Adrenal gland (tissue), 12 donors: ENCODE results near the gene SPNS3. TPM values are rescaled to one million over a fixed set of nuclear protein-coding genes. Genes with fewer than 3 reads are reported as not detected.

Experiments used
- DNase-seq, 7 donors: peaks; one replicate each; pipeline ENCODE4 v3.0.0-alpha.2; 2019 to 2020
- H3K27ac ChIP-seq, 5 donors: fragments of 200-600 bp; sonication (generic) in 4 of 5; 1 replicate in 3 of 5; 2 replicates in 2 of 5; pipeline versions ENCODE4 v1.5.1 to v1.8.0; 2016 to 2020; ENCODE audit warnings: mild to moderate bottlenecking in 1 of 5
- H3K27me3 ChIP-seq: fragments of 200-600 bp; 2 replicates; pipeline ENCODE4 v1.8.0; 2021
- H3K36me3 ChIP-seq, 2 donors: fragments of 200-600 bp; replicated peaks in 1 of 2; 1 replicate in 1 of 2; 2 replicates in 1 of 2; pipeline versions ENCODE4 v1.5.1 to v1.8.0; 2018 to 2022
- H3K4me1 ChIP-seq, 2 donors: fragments of 200-600 bp; replicated peaks in 1 of 2; 1 replicate in 1 of 2; 2 replicates in 1 of 2; pipeline versions ENCODE4 v1.5.1 to v1.8.0; 2018 to 2021
- H3K4me3 ChIP-seq, 4 donors: fragments of 200-600 bp; sonication (generic) in 3 of 4; one replicate each; pipeline ENCODE4 v1.5.1; 2016 to 2018
- H3K9me3 ChIP-seq, 3 donors: fragments of 200-600 bp; sonication (generic) in 1 of 3; replicated peaks in 1 of 3; 1 replicate in 2 of 3; 2 replicates in 1 of 3; pipeline versions ENCODE4 v1.5.1 to v1.8.0; 2016 to 2021
- POLR2A ChIP-seq, 2 donors: fragments of 450-650 bp; IDR thresholded peaks; one replicate each; pipeline ENCODE4 v1.6.1; 2017; ENCODE audit warnings: antibody characterized with exemption in 2 of 2, mild to moderate bottlenecking in 2 of 2, moderate library complexity in 1 of 2
- WGBS, 4 donors: extraction: QIAGEN DNeasy Blood & Tissue Kit in 2 of 4; methylation state at CpG; one replicate each; pipeline versions ENCODE4 v1.1.5 to v1.1.7; 2013 to 2017; 5-methylcytosine and 5-hydroxymethylcytosine counted together
- intact Hi-C, 2 donors: fragments of 100-400 bp; cut with DNase I; formaldehyde crosslinking; loops; one replicate each; pipeline versions ENCODE4 v1.14.1 to v1.15.0; 2022 to 2023
- polyA plus RNA-seq, 3 donors: library from polyadenylated mRNA; stranded (reverse); fragments of 200-250 nt in 2 of 3; fragments of 350-450 nt in 1 of 3; fragmentation: Illumina TruSeq in 1 of 3; extraction: RNeasy Lipid Tissue Mini Kit (QIAGEN cat#74804) in 1 of 3; gene quantifications; one replicate each; pipeline ENCODE4 v1.2.3, GENCODE V29; 2013 to 2014
- total RNA-seq, 9 donors: library from RNA; depleted of rRNA in 4 of 9; stranded (reverse); fragments of >200 nt in 4 of 9; fragments of 120-200 nt in 1 of 9; fragmentation: NEBNext Ultra II Directional in 1 of 9; extraction: Animal tissue kit (Norgen Biotek cat#: 25700) in 1 of 9; gene quantifications; one replicate each; pipeline versions ENCODE4 v1.1.0 to v1.2.4, GENCODE V29; 2013 to 2023
- TF ChIP-seq, protein P1 (sequence below), 6 experiments: fragments of 450-650 bp in 4 of 6; fragments of 200-600 bp in 2 of 6; sonication (generic) in 1 of 6; IDR thresholded peaks; 1 replicate in 5 of 6; 2 replicates in 1 of 6; pipeline versions ENCODE4 v1.5.1 to v1.8.0; 2016 to 2021; ENCODE audit warnings: antibody characterized with exemption in 6 of 6, mild to moderate bottlenecking in 2 of 6, moderate library complexity in 1 of 6
- donor health status: healthy with polysubstance abuse.
- donor health status: Bipolar disorder and iron deficiency.
- donor health status: DM: yes; HTN: yes; CAD: no.
- donor health status: DM: no; HTN: no; CAD: no.
- donor health status: DM: no; HTN: no; CAD: no.
- donor health status: DM: yes; HTN: yes; CAD: no.

The SPNS3 gene
- total and polyA plus RNA-seq, 12 donors = 0.33 to 10.5 (median 4.3) TPM

DNA sequence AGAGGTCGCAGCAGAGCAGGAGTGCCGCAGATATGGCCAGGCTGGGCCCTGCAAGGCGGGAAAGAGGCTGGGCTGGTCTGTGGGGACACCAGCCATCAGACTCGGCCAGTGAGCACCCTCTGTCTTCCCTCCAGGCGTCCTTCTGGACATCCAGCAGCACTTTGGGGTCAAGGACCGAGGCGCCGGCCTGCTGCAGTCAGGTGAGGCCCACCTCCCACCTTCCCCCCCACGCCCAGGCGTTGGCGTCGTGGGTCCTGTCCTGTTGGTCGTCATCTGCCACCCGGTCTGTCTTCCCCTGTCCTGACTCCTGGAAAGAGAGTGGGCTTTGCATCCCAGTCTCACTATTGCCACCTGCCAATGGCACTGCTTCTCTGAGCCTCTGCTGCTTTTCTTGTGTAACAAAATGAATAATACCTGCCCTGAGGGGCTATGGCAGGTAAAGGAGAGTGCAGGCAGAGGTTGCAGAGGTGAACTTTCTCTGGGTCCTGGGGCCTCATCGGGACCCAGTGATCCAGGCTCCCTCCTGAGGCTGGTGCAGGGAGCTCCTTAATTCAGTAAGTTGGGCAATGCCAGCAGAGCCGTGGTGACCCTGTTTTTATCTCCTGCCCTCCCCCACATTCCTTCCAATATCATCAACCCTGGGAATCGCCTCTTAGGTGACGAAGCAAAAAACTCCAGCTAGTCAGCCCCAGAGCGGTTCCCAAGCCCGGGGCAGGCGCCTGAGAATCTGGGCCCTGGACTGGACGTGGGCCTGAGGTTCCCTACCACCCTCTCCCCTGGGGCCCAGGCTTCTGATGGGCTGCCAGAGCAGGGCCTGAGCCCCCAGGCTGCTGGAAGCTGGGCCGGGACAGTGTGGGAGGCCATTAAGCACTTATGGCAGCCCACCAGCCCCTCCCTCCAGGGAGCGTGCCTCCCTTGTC is 79.6 kb downstream of the SPNS3 start:
- Histone ChIP-seq H3K4me1 (no peaks in the 10 kb centered on the region), H3K36me3 (no peaks in the 10 kb centered on the region), H3K27ac (no peak overlapping the region), H3K27me3 (no peaks in the 10 kb centered on the region), H3K4me3 (no peak overlapping the region), H3K9me3 (no peaks in the 10 kb centered on the region)
- TF ChIP-seq POLR2A (IDR thresholded peaks at IDR 0.05) = no peak
- TF ChIP-seq, protein P1, sequence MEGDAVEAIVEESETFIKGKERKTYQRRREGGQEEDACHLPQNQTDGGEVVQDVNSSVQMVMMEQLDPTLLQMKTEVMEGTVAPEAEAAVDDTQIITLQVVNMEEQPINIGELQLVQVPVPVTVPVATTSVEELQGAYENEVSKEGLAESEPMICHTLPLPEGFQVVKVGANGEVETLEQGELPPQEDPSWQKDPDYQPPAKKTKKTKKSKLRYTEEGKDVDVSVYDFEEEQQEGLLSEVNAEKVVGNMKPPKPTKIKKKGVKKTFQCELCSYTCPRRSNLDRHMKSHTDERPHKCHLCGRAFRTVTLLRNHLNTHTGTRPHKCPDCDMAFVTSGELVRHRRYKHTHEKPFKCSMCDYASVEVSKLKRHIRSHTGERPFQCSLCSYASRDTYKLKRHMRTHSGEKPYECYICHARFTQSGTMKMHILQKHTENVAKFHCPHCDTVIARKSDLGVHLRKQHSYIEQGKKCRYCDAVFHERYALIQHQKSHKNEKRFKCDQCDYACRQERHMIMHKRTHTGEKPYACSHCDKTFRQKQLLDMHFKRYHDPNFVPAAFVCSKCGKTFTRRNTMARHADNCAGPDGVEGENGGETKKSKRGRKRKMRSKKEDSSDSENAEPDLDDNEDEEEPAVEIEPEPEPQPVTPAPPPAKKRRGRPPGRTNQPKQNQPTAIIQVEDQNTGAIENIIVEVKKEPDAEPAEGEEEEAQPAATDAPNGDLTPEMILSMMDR (IDR thresholded peaks at IDR 0.05) = no peak
- DNase-seq = no peak
- 58 to 86% (median 80%) methylated on average over 2 to 24 of the region's 24 CpGs for WGBS, 4 donors
- intact Hi-C loops = no loop called here

DNA sequence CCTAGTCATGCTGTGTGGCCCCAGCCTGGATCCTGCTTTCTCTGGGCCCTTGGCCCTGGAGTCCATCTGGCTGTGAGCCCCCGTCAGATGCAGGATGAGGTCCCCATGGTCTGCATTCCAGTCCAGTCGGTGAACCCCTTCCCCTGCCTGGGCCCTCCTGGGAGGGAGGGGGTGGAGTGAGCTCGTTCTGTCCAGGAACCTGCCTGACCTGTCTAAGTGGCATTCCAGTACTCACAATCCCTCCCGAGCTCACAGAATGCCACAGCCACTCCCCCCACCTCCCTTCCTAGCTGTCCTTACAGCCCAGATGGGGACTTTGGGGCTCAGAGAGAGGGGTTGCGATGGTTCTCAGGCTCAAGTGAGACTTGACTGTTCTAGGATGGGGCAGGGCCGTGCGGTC is 80.5 kb downstream of the SPNS3 start:
- TF ChIP-seq, protein P1 (IDR thresholded peaks at IDR 0.05) = no peak
- no peak for TF ChIP-seq POLR2A (IDR thresholded peaks at IDR 0.05)
- no peak for DNase-seq
- H3K4me3 ChIP-seq = no peak overlapping the region
- no peaks in the 10 kb centered on the region for H3K9me3 ChIP-seq
- H3K27me3 ChIP-seq = no peaks in the 10 kb centered on the region
- peaks cover 3 to 7% of the 10 kb centered on the region in 2 donors for H3K4me1 ChIP-seq
- no peaks in the 10 kb centered on the region for H3K36me3 ChIP-seq
- no peak overlapping the region for H3K27ac ChIP-seq
- intact Hi-C loops = no loop called here
- 88 to 100% (median 91%) methylated on average over 1 to 7 of the region's 7 CpGs for WGBS, 4 donors

DNA sequence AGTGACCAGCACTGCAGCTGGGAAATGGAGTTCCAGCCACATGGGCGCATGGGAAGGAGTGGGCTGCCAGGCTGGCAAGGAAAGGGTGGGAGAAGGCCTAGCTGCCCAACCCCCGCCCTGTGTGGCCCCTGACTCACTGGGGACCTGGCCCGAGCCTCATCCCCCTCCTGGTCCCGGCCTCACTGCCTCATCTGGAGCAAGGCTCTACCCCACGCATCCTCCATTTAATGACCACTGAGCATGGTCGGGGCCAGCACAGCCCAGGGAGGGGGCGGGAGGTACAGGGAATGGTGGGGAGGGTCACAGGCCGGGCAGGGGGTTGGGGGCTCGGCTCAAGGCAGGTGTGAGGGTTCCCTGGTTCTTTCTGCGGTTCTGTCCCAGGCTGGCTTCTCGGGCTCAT is 81.0 kb downstream of the SPNS3 start:
- Histone ChIP-seq H3K36me3 (no peaks in the 10 kb centered on the region), H3K4me3 (no peak overlapping the region), H3K9me3 (no peaks in the 10 kb centered on the region), H3K4me1 (peaks cover 4 to 13% of the 10 kb centered on the region in 2 donors), H3K27ac (no peak overlapping the region), H3K27me3 (no peaks in the 10 kb centered on the region)
- TF ChIP-seq, protein P1 (IDR thresholded peaks at IDR 0.05) = no peak
- TF ChIP-seq POLR2A (IDR thresholded peaks at IDR 0.05) = no peak
- no peak for DNase-seq
- intact Hi-C loops = no loop called here
- 79 to 100% (median 83%) methylated on average over 3 to 11 of the region's 11 CpGs; no CpG with 5 or more reads in 1 of the 4 donors for WGBS, 4 donors

DNA sequence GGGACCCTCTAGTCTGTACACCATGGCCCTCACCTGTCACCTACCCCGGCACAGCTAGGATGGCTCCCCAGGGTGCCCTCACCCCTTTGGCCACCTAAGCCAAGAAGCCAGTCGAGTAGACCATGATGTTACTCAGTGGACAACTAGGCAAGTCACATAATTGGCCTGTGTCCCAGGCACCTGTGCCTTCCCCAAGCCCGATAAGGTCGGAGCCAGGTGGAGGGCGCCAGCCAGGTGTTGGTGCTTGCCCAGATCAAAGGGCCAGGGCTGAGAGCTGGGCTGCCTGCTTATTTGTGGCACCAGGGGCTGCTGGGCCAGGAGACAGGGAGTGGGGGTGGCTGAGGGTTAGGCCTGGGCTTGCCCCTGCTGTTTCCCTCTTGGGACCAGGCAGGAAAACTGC is 81.8 kb downstream of the SPNS3 start:
- Histone ChIP-seq H3K4me1 (peaks cover 4 to 20% of the 10 kb centered on the region in 2 donors), H3K27me3 (no peaks in the 10 kb centered on the region), H3K9me3 (no peaks in the 10 kb centered on the region), H3K27ac (no peak overlapping the region), H3K4me3 (no peak overlapping the region), H3K36me3 (no peaks in the 10 kb centered on the region)
- no peak for DNase-seq
- TF ChIP-seq POLR2A (IDR thresholded peaks at IDR 0.05) = no peak
- TF ChIP-seq, protein P1 (IDR thresholded peaks at IDR 0.05) = no peak
- intact Hi-C loops = no loop called here
- WGBS, 4 donors = 90 to 94% (median 92%) methylated on average over 2 to 5 of the region's 5 CpGs
